ENCODE results near the gene TBC1D9. TPM values are rescaled to one million over a fixed set of nuclear protein-coding genes. Genes with fewer than 3 reads are reported as not detected.

The TBC1D9 gene
- total RNA-seq, 1 donor = 31.5 TPM

- DNase-seq (ENCODE audit: low read depth) = no peak
- H3K4me3 ChIP-seq (ENCODE audit: low read depth, low read length) = no peak overlapping the region
- TF ChIP-seq, protein P1, sequence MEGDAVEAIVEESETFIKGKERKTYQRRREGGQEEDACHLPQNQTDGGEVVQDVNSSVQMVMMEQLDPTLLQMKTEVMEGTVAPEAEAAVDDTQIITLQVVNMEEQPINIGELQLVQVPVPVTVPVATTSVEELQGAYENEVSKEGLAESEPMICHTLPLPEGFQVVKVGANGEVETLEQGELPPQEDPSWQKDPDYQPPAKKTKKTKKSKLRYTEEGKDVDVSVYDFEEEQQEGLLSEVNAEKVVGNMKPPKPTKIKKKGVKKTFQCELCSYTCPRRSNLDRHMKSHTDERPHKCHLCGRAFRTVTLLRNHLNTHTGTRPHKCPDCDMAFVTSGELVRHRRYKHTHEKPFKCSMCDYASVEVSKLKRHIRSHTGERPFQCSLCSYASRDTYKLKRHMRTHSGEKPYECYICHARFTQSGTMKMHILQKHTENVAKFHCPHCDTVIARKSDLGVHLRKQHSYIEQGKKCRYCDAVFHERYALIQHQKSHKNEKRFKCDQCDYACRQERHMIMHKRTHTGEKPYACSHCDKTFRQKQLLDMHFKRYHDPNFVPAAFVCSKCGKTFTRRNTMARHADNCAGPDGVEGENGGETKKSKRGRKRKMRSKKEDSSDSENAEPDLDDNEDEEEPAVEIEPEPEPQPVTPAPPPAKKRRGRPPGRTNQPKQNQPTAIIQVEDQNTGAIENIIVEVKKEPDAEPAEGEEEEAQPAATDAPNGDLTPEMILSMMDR (IDR thresholded peaks at IDR 0.05; ENCODE audit: insufficient read depth, low read depth, low read length) = no peak
These were observed 20.4 kb upstream of the TBC1D9 start for GRCh38 chr4:140776556-140776955.

- H3K4me3 ChIP-seq (ENCODE audit: low read depth, low read length) = no peak overlapping the region
- TF ChIP-seq, protein P1 (IDR thresholded peaks at IDR 0.05; ENCODE audit: insufficient read depth, low read depth, low read length) = no peak
- DNase-seq (ENCODE audit: low read depth) = no peak
These were observed 18.8 kb upstream of the TBC1D9 start for GRCh38 chr4:140774956-140775355.

DNA sequence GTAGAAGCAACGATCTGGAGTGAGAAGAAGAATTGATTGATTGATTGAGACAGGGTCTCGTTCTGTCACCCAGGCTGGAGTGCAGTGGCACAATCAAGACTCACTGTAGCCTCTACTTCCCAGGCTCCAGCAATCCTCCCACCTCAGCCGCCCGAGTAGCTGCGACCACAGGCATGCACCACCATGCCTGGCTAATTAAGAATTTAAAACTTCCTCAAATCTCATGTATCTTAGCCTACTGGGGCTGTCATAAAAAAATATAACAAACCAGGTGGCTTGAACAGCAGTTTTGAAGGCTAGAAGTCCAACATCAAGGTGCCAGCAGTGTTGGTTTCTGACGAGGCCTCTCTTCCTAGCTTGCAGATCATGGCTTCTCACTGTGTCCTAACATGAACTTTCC lies 18.3 kb upstream of the TBC1D9 start:
- TF ChIP-seq, protein P1 (IDR thresholded peaks at IDR 0.05; ENCODE audit: insufficient read depth, low read depth, low read length) = no peak
- no peak for DNase-seq (ENCODE audit: low read depth)
- no peak overlapping the region for H3K4me3 ChIP-seq (ENCODE audit: low read depth, low read length)

DNA sequence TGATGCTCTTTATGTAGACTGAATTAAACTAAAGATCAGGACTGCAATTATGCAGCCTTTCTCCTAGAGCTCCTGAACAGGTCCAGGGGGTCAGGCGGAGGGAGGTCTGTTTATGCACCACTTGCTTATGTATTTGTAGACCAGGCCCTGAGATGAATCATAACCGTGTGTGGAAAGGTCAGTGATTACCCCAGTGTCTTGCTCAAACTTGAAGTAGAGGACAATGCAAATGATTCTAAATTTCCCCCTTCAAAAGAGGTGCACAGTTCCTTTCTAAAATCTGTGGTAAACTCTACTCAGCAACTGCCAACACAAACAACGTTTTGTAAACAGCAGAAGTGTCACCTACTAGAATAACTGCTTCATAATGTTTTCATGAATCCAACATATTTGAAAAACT lies 13.0 kb upstream of the TBC1D9 start:
- H3K4me3 ChIP-seq (ENCODE audit: low read depth, low read length) = no peak overlapping the region
- TF ChIP-seq, protein P1 (IDR thresholded peaks at IDR 0.05; ENCODE audit: insufficient read depth, low read depth, low read length) = no peak
- no peak for DNase-seq (ENCODE audit: low read depth)

GRCh38 chr4:140764785-140765392 lies 8.7 kb upstream of the TBC1D9 start:
- H3K4me3 ChIP-seq (ENCODE audit: low read depth, low read length) = no peak overlapping the region
- TF ChIP-seq, protein P1 (IDR thresholded peaks at IDR 0.05; ENCODE audit: insufficient read depth, low read depth, low read length) = no peak
- DNase-seq (ENCODE audit: low read depth) = no peak

- no peak for DNase-seq (ENCODE audit: low read depth)
- no peak overlapping the region for H3K4me3 ChIP-seq (ENCODE audit: low read depth, low read length)
- TF ChIP-seq, protein P1 (IDR thresholded peaks at IDR 0.05; ENCODE audit: insufficient read depth, low read depth, low read length) = no peak
These were observed 6.0 kb upstream of the TBC1D9 start for GRCh38 chr4:140762202-140762601.

- DNase-seq (ENCODE audit: low read depth) = no peak
- TF ChIP-seq, protein P1 (IDR thresholded peaks at IDR 0.05; ENCODE audit: insufficient read depth, low read depth, low read length) = no peak
- H3K4me3 ChIP-seq (ENCODE audit: low read depth, low read length) = peak overlapping the region; percentile 66
These were observed 1.0 kb upstream of the TBC1D9 start for GRCh38 chr4:140757232-140757630.
